DOHH2 (cell line): Measurements from ENCODE around the gene CCN6.

Source experiments
- H3F3A ChIP-seq: fragments of 200-600 bp; sonication (generic), shearing (Covaris generic); 2 replicates; pipeline ENCODE4 v1.6.0; 2016; ENCODE audit warnings: antibody characterized with exemption, mild to moderate bottlenecking; ENCODE audit not compliant: control insufficient read depth, insufficient read depth
- H3K27ac ChIP-seq: fragments of 200-600 bp; sonication (generic); 2 replicates; pipeline ENCODE4 v1.5.1; 2014; ENCODE audit warnings: low read depth, mild to moderate bottlenecking, low read length, moderate library complexity
- H3K27me3 ChIP-seq: fragments of 200-600 bp; sonication (generic); 2 replicates; pipeline ENCODE4 v1.6.1; 2014; ENCODE audit warnings: mild to moderate bottlenecking, low read length, mixed read lengths; ENCODE audit not compliant: control insufficient read depth
- H3K36me3 ChIP-seq: fragments of 200-600 bp; sonication (generic); 2 replicates; pipeline ENCODE4 v1.6.1; 2014; ENCODE audit warnings: mild to moderate bottlenecking, low read length, moderate library complexity, mixed read lengths; ENCODE audit not compliant: control insufficient read depth
- H3K4me1 ChIP-seq: fragments of 200-600 bp; sonication (generic); 2 replicates; pipeline ENCODE4 v1.6.1; 2014; ENCODE audit warnings: mild to moderate bottlenecking, low read length, mixed read lengths; ENCODE audit not compliant: control insufficient read depth
- H3K4me2 ChIP-seq: fragments of 200-600 bp; sonication (generic); 2 replicates; pipeline ENCODE4 v1.6.0; 2014; ENCODE audit warnings: mild to moderate bottlenecking, low read length, moderate library complexity
- H3K4me3 ChIP-seq: fragments of 200-600 bp; sonication (generic); 2 replicates; pipeline ENCODE4 v1.5.1; 2014; ENCODE audit warnings: mild to moderate bottlenecking, low read length, mixed read lengths
- H3K79me2 ChIP-seq: fragments of 200-600 bp; sonication (generic); 2 replicates; pipeline ENCODE4 v1.6.1; 2014; ENCODE audit warnings: mild to moderate bottlenecking, low read length, mixed read lengths; ENCODE audit not compliant: control insufficient read depth
- H3K9me2 ChIP-seq: fragments of 200-600 bp; sonication (generic); replicated peaks from 2 replicates; pipeline ENCODE4 v1.6.1; 2014; ENCODE audit warnings: mild to moderate bottlenecking, low read length, mixed read lengths; ENCODE audit not compliant: control insufficient read depth
- H3K9me3 ChIP-seq: fragments of 200-600 bp; sonication (generic); 2 replicates; pipeline ENCODE4 v1.6.1; 2014; ENCODE audit warnings: antibody characterized with exemption, low read length, mixed read lengths; ENCODE audit not compliant: control insufficient read depth, insufficient read depth
- H4K20me1 ChIP-seq: fragments of 200-600 bp; sonication (generic); 2 replicates; pipeline ENCODE4 v1.6.0; 2014; ENCODE audit warnings: low read depth, mild to moderate bottlenecking, antibody characterized with exemption, low read length, moderate library complexity; ENCODE audit not compliant: control insufficient read depth, insufficient read depth
- EZH2phosphoT487 ChIP-seq: fragments of 200-600 bp; sonication (generic); IDR thresholded peaks from 2 replicates; pipeline ENCODE4 v1.6.1; 2017; ENCODE audit warnings: borderline replicate concordance, mild to moderate bottlenecking, antibody characterized with exemption, low read length, moderate library complexity, mixed read lengths
- TF ChIP-seq, protein P1 (sequence below): fragments of 200-600 bp; sonication (generic); IDR thresholded peaks from one replicate; pipeline ENCODE4 v1.5.1; 2014; ENCODE audit warnings: antibody characterized with exemption, mild to moderate bottlenecking, low read depth, low read length; ENCODE audit not compliant: poor library complexity, severe bottlenecking

The CCN6 gene

DNA sequence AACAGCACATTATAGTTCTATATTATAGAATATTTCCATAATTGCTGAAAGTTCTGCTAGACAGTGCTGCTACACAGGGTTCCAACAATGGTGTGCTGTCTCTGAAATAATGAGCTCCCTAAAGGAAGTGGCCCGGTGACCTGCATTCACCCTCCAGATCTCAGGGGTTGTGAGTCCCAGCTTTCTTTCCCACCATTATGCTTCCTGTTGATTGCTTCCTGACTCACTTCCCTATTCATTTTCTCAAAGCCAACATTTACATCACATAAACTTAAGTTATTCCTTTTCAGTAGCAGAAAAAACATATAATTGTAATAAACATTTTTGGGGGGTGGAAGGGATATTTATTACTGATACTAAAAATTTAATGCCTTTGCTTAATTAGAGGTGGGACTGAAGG, 12.9 kb upstream of the CCN6 start:
- Histone ChIP-seq H4K20me1 (no peaks in the 10 kb centered on the region), H3K9me2 (no peaks in the 10 kb centered on the region), H3K27ac (no peak overlapping the region), H3F3A (no peaks in the 10 kb centered on the region; the same call in 1 of the 2 replicates), H3K9me3 (no peaks in the 10 kb centered on the region), H3K4me1 (peaks cover 6% of the 10 kb centered on the region), H3K79me2 (no peaks in the 10 kb centered on the region), H3K27me3 (no peaks in the 10 kb centered on the region), H3K36me3 (no peaks in the 10 kb centered on the region), H3K4me3 (no peak overlapping the region), H3K4me2 (no peak overlapping the region)
- TF ChIP-seq EZH2phosphoT487, result no peak
- TF ChIP-seq, protein P1, sequence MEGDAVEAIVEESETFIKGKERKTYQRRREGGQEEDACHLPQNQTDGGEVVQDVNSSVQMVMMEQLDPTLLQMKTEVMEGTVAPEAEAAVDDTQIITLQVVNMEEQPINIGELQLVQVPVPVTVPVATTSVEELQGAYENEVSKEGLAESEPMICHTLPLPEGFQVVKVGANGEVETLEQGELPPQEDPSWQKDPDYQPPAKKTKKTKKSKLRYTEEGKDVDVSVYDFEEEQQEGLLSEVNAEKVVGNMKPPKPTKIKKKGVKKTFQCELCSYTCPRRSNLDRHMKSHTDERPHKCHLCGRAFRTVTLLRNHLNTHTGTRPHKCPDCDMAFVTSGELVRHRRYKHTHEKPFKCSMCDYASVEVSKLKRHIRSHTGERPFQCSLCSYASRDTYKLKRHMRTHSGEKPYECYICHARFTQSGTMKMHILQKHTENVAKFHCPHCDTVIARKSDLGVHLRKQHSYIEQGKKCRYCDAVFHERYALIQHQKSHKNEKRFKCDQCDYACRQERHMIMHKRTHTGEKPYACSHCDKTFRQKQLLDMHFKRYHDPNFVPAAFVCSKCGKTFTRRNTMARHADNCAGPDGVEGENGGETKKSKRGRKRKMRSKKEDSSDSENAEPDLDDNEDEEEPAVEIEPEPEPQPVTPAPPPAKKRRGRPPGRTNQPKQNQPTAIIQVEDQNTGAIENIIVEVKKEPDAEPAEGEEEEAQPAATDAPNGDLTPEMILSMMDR, result no peak

DNA sequence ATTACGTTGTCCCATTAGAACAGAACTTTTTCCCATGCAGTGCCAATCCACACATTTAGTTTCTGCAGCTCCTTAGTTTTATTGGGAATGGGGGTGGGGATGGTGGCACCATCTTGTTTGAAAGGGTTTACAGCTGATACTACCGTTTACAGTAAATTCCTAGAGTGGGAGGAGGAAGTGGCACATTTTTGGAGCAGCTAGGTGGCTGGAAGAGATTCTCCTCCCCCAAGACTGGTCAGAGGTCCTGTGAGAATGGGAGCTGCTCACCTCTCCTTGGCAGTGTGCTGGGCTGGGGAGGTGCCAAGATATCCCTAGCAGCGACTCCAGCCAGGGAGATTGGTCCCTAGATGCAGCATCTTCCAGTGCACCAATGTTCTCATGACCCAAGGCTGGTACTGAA, 12.4 kb upstream of the CCN6 start:
- Histone ChIP-seq H4K20me1 (no peaks in the 10 kb centered on the region), H3K4me3 (no peak overlapping the region), H3K36me3 (no peaks in the 10 kb centered on the region), H3K9me3 (no peaks in the 10 kb centered on the region), H3K27me3 (no peaks in the 10 kb centered on the region), H3K4me2 (no peak overlapping the region), H3K9me2 (no peaks in the 10 kb centered on the region), H3K4me1 (peaks cover 6% of the 10 kb centered on the region), H3F3A (no peaks in the 10 kb centered on the region; the same call in 1 of the 2 replicates), H3K27ac (no peak overlapping the region), H3K79me2 (no peaks in the 10 kb centered on the region)
- TF ChIP-seq EZH2phosphoT487, result no peak
- TF ChIP-seq, protein P1, result no peak

DNA sequence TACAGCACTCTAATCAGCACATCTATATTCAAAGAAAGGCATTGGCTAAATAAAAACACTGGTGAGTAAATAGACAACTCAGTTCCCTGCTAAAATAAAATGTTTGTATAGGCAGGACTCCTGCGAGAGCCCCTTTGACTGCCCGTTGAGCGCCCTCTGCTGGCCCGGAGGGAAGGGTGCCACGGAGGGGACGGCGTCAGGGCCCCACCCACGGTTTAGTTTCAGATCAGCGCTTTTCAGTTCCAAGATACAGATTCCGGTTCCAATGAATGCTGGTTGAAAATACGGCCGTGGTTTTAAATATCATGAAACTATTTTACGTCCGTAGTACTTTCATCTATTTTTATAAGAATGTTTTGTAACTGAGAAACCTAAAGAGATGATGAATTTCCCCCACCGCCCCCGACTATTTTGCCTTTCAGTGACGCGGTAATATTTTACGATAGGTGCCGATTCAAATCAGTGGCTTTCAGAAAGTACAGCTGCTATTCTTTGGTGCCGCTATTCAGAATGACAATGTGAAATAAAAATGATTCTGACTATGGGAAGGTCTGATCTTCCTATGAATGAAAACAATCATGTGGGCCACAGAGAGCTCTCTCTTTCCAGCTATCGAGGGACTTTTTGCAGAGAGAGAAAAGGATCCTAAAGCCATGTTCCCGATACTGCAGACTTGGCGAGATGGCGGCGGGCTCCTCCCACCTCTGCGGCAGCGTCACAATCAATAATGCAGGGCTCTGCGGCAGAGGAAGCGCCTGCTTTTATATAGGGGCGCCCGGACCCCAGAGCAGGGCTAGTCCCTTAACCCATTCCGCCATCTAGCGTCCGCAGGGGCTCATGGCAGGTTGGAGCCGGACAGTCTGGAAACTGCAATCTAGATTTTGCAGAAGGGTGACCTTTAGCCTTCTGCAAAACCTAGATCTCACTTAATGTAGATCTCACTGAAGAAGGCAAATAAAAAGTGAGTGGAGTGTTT, 10.6 kb upstream of the CCN6 start:
- Histone ChIP-seq H3F3A (no peaks in the 10 kb centered on the region; the same call in 1 of the 2 replicates), H3K36me3 (no peaks in the 10 kb centered on the region), H3K4me2 (peak overlapping the region; percentile 68), H3K27ac (peak overlapping the region; percentile 56), H3K9me2 (no peaks in the 10 kb centered on the region), H3K4me1 (peaks cover 6% of the 10 kb centered on the region), H3K79me2 (no peaks in the 10 kb centered on the region), H3K27me3 (no peaks in the 10 kb centered on the region), H3K9me3 (no peaks in the 10 kb centered on the region), H3K4me3 (peak overlapping the region; percentile 92), H4K20me1 (no peaks in the 10 kb centered on the region)
- TF ChIP-seq, protein P1, result peak; percentile 88
- no peak for TF ChIP-seq EZH2phosphoT487
